C4-2B (cell line): ENCODE results near the gene ARHGAP15.

Experiments used
- H3K27ac ChIP-seq: fragments of 450-650 bp; 2 replicates; pipeline ENCODE4 v1.5.1; 2017
- ZFX ChIP-seq: fragments of 450-650 bp; IDR thresholded peaks from 2 replicates; pipeline ENCODE4 v1.6.1; 2017
- TF ChIP-seq, protein P1 (sequence below): fragments of 450-650 bp; conservative IDR thresholded peaks from 2 replicates; pipeline ENCODE4 v1.5.1; 2017; ENCODE audit warnings: mild to moderate bottlenecking

ARHGAP15 gene

DNA sequence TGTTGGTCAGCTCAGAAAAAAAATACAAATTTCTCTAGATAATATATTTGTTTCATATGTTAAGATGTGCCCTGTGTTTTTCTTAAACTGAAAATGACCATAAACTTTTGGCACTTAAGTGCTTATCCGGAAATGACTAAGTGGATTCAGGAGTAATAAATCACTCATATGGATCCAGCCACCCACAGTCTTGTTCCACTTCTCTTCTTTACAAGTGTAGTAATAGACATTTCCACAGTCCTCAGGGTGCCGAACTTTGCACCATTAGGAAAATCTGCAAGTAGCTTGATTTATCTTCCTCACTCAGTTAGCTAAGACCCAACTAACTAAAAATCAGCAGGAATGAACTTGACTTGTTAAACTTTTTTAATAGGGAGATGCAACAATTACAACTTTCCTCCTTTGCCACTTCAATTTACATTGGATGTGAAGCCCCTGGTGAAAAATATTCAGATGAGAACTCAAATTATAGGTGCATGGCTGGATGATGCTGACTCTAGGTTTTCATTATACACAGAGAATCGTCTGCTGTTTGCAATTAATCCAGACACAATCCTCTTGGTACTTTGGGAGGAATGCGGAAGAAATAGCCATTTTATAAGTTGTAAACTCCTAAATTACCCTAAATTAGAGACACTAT is 322.5 kb downstream of the ARHGAP15 start:
- TF ChIP-seq ZFX = no peak

DNA sequence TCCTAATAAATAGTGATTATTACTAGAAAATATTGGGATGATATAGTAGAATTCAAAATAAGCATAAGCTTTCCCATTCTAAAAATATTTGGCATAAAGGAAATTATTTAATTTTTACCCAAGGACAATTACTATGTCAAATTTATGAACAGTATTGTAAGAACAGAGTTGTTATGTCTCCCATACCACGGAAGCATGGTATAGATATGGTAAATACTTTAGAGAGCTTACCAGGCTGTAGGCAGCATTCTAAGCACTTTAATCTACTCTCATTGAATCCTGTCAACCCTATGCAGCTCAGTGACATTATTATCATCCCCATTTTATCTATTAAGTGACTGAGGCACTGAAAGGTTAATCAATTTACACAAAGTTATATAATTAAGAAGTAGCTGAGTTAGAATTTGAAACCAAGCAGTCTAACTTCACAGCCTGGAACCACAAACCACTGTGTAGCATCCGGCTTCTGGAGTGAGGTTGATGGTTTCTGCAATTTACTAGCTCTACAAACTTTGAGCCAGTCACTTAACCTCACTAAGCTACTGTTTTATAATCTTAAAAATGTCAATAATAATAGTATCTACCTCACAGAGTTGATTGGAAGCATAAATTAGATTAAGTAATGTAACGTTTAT is 323.7 kb downstream of the ARHGAP15 start:
- TF ChIP-seq ZFX = no peak
- TF ChIP-seq, protein P1, sequence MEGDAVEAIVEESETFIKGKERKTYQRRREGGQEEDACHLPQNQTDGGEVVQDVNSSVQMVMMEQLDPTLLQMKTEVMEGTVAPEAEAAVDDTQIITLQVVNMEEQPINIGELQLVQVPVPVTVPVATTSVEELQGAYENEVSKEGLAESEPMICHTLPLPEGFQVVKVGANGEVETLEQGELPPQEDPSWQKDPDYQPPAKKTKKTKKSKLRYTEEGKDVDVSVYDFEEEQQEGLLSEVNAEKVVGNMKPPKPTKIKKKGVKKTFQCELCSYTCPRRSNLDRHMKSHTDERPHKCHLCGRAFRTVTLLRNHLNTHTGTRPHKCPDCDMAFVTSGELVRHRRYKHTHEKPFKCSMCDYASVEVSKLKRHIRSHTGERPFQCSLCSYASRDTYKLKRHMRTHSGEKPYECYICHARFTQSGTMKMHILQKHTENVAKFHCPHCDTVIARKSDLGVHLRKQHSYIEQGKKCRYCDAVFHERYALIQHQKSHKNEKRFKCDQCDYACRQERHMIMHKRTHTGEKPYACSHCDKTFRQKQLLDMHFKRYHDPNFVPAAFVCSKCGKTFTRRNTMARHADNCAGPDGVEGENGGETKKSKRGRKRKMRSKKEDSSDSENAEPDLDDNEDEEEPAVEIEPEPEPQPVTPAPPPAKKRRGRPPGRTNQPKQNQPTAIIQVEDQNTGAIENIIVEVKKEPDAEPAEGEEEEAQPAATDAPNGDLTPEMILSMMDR = no peak
- H3K27ac ChIP-seq = no peak overlapping the region

More for the DNA sequence above, 322.5 kb downstream of the ARHGAP15 start:
- H3K27ac ChIP-seq = no peak overlapping the region

DNA sequence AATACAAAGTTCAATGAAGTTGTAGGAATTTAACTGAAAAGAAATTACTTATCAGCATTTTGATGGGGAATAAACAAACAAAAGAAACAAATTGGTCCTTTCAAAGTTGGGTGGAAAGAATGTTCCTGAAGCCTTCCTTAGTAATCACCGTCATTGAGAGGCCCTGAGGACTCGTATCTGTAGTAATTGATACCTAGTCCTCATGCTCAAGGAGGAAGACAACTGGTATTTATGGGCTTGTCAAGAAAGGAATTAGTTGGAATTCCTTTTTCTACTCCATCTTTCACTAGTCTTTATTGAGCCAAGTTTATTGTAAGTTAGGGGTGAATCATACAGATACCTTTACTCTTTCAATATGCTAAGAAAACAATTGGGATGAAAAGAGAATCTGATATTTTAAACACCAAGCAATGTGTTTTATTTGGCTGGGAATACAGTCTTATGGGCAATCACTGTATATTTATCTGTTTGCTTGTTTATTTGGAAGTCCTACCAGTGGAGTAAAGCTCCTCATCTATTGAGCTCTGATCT is 324.8 kb downstream of the ARHGAP15 start:
- no peak for TF ChIP-seq ZFX
- TF ChIP-seq, protein P1 = no peak
- no peak overlapping the region for H3K27ac ChIP-seq

DNA sequence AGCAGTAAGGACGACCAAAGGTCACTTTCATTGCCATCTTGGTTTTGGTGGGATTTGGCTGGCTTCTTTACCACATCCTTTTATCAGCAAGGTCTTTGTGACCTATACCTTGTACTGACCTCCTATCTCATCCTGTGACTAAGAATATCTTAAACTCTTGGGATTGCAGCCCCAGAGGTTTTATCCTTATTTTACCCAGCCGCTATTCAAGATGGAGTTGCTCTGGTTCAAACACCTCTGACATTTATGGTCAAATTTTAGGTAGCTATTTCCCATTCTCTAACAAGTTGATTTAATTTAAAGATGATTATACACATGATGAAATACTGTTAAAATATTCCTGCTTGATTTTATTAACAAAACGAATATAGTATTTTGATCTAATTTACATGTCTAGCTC is 326.1 kb downstream of the ARHGAP15 start:
- no peak overlapping the region for H3K27ac ChIP-seq
- TF ChIP-seq, protein P1 = no peak
- TF ChIP-seq ZFX = no peak

DNA sequence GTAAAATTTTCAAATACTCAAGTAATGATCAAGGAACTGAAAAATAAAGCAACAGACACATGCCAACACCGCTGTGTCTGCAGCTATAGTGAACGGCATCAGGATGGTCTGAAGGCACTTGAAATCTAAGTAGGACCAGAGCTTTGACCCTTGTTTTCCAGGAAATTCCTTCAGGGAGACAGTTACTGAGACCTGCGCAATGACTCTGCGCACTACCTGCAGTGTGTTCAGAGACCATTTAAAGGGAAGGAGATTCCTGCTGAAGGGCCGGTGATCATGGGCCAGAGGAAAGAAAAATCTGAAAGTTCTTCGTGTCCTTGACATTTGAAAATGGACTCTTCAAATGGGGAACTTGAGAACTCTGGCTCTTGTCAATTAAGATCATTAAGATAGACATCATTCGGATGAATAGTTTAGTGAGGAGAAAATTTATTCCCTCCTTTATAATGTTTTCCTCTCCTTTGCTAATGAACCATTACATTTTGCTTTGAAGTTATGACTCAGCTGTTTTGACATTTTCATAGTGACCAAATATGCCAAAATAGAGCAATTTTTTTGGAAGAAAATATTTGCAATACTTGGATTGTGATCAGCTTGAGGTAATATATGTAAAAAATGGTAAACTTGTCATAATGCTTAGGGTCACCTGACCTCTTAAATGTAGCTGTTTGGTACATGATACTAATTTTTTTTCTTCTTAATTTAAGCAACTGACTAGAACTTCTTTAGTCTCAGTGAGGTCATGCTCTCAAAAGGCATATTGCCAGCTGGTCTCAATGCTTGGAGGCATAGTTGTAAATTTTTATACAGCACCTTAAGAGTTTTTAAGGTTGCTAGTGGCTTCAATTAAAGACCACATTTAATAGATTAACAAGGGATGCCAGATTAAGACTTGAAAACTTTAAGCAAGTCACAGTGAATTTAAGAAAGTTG is 329.3 kb downstream of the ARHGAP15 start:
- H3K27ac ChIP-seq = no peak overlapping the region
- TF ChIP-seq, protein P1 = no peak
- TF ChIP-seq ZFX = no peak

DNA sequence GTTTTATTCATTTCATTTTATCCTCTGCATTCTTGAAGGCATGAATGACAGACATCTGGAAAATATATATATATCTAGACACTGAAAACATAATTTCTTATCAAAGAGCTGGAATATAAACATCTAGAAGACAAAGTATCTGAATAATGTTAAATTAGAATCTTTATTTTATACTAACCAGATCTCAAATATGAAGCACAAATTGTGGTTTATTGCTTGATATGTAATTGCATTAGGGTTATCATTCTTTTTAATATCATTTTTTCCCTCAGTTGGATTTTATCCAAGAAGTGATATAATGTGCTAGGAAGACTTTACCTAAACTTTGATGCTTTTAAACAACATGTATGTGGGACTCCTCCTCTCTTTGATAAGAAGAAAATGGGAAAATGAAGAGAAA is 331.2 kb downstream of the ARHGAP15 start:
- TF ChIP-seq, protein P1 = no peak
- TF ChIP-seq ZFX = no peak
- no peak overlapping the region for H3K27ac ChIP-seq

DNA sequence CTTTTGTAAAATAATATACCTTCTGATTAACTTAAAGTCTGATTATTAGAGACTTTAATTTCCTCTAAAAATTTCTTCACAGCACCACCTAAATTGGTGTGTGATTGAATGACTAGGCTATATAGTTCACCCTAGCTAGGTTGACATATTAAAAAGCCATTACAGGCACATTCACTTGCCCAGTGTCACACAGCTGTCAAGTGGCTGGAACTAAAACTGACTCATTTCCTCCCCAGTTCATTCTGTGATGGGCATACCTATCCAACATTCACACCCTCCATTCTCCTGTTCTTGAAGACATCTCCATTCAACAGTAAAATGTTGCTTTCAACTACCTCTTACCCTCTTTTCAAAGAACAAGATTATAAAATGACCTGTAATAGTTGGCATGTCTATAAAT is 334.5 kb downstream of the ARHGAP15 start:
- no peak overlapping the region for H3K27ac ChIP-seq
- TF ChIP-seq, protein P1 = no peak
- TF ChIP-seq ZFX = no peak
